Skin of body (tissue), 2 donors: Measurements from ENCODE around the gene NRG2. TPM values are rescaled to one million over a fixed set of nuclear protein-coding genes. Genes with fewer than 3 reads are reported as not detected.

Source experiments
- small RNA-seq: library from RNA; depleted of rRNA; stranded (forward); fragments of <200 nt; gene quantifications from one replicate; pipeline ENCODE3, GENCODE V24; 2014; ENCODE audit warnings: low replicate concordance
- total RNA-seq: library from RNA; depleted of rRNA; stranded (reverse); fragments of >200 nt; gene quantifications from one replicate; pipeline ENCODE4 v1.2.3, GENCODE V29; 2014

Gene NRG2
- total RNA-seq, 1 donor from 2014 or later: 0.99 TPM

Small RNA genes lying within 50 kb of the gene (small RNA-seq; reads per million reads assigned to genes)
- gene RF00019: not detected

Other genes with a start within 250 kb of the NRG2 start
- gene PSD2, start 247.5 kb downstream of the NRG2 start, total RNA-seq: 0.20 TPM
- gene PURA, start 70.8 kb upstream of the NRG2 start, total RNA-seq: 13.5 TPM
- 10.9 TPM for gene IGIP, start 82.6 kb upstream of the NRG2 start, total RNA-seq
- gene CYSTM1, start 131.9 kb upstream of the NRG2 start, total RNA-seq: 13.0 TPM